Cerebellar nuclear complex (tissue), 1 donor: ENCODE results near the gene ZNF100.
"Not testable (repeated sequence)": the region's sequence is repeated elsewhere in the genome, so short reads cannot be mapped to it uniquely, and the experiment has no call there.

Source experiments
- DNase-seq, 2 experiments: peaks; one replicate each; lab custom pipeline; 2025; lab: John Stamatoyannopoulos, UW

ZNF100 gene

DNA sequence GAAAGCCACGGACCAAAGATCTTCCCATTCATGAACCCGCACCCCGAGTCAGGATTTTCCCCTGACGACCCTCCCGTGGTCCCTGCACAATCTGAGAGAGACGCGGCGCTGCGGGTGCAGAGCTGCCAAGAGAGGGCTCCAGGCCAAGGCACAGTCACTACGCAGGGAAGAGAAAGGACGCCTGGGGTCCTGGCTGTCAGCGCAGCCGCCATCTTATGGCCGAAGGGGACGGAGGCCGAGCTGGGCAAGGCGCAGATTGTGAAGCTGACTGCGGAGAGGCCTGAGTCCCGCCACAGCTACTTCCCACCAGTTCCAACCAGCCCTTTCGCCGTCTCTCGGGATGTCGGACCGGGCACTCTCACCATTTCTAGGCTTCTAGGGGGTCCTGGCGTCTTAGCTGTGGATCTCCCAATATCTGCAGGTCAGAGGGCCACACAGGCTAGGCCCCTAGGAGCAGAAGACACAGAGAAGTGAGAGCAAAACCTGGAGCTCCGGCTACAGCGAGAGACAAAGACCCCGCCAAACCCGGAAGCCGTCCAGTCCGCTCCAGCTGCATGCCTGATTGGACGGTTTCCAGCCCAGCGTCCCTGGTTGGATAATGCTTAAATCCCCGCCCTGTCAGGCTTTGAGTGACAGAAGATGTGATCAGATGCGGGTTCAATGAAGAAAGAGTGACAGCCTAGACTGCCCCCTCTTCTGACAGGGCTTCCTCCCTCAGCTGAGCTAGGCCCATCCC lies at the start of gene ZNF100:
Gene ZNF100 (minus strand): TSS at position 515 of the 736 bp plus-strand sequence. CDS start 150 bp downstream, at position 365.
- peak in 1 of 2 experiments; percentile 24 for DNase-seq

DNA sequence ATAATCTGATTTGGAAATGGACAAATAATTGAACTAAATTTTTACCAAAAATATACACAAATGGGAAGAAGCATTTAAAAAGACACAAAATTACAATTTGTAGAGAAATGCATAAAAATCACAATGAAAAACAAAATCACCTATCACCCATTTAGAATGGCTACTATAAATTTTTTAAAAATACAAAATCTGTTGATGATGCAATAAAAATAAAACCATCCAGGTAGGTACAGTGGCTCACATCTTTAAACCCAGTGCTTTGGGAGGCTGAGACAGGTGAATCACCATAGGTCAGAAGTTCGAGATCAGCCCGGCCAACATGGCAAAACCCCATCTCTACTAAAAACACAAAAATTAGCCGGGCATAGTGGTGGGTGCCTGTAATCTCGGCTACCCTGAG lies 45.1 kb upstream of the ZNF100 start:
- DNase-seq: no peak

DNA sequence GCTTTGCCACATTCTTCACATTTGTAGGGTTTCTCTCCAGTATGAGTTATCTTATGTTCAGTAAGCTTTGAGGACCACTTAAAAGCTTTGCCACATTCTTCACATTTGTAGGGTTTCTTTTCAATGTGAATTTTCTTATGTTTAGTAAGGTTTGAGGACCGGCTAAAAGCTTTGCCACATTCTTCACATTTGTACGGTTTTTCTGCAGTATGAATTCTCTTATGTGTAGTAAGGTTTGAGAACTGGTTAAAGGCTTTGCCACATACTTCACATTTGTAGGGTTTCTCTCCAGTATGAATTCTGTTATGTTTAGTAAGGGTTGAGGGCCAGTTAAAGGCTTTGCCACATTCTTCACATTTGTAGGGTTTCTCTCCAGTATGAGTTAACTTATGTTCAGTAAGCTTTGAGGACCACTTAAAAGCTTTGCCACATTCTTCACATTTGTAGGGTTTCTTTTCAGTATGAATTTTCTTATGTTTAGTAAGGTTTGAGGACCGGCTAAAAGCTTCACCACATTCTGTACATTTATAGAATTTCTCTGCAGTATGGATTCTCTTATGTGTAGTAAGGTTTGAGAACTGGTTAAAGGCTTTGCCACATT lies 41.1 kb upstream of the ZNF100 start:
- not testable (repeated sequence) for DNase-seq

DNA sequence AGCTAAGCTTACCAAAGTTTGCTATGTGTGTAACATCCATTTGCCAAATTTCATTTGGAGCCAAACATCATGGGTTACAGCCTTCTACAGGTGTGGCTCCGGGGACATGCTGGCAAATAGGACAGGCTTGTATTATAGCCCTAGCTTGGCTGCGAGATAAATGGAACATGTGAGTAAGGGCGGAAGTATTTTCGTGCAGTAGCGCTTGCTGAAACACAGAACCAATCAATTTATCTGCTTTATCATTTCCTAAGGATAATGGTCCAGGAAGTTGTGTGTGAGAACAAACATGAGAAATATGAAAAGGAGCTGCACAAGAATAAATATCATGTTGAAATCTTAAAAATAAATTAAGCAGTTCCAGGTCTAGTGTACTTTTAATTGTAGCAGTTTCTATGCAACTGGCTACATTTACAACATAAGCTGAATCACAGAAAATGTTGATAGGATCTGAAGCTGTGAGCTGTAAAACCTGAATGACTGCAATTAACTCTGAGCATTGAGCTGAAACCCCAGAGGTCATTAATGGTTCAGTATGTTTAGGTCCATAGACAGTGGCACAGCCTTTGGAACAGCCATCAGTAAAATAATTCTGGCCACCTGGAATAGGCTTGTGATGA lies 22.2 kb upstream of the ZNF100 start:
- DNase-seq: no peak

DNA sequence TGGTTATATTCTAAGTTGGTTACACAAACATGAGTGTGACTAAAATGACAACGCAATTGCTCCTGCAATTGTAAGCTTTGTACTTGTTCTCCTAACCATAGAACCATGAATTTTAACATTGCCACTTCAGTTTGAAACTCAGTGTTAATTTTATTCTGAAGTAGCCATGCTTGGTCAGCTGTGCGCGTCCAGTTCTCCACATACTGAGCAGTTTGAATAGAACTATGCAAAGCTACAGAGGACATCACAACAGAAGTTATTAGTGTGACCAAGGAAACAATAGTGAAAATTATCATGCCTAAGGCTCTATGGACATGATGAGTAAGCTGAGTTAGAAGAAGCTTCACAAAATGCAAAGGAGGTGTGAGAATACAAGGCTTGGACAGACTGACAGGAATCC lies 19.6 kb upstream of the ZNF100 start:
- DNase-seq: no peak

DNA sequence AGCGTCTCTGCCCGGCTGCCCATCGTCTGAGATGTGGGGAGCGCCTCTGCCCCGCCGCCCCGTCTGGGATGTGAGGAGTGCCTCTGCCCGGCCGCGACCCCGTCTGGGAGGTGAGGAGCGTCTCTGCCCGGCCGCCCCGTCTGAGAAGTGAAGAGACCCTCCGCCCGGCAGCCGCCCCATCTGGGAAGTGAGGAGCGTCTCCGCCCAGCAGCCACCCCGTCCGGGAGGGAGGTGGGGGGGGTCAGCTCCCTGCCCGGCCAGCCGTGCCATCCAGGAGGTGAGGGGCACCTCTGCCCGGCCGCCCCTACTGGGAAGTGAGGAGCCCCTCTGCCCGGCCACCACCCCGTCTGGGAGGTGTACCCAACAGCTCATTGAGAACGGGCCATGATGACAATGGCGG lies 8.4 kb upstream of the ZNF100 start:
- DNase-seq: not testable (repeated sequence)

DNA sequence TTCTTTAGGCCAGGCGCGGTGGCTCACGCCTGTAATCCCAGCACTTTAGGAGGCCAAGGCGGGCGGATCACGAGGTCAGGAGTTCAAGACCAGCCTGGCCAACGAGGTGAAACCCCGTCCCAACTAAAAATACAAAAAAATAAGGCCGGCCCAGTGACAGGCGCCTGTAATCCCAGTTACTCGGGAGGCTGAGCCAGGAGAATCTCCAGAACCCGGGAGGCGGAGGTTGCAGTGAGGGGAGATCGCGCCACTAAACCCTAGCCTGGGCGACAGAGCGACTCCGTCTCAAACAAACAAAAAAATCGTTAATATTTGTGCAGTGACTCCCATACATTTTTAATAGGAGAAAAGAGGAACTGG lies 694 bp downstream of the ZNF100 start:
- not testable (repeated sequence) for DNase-seq

DNA sequence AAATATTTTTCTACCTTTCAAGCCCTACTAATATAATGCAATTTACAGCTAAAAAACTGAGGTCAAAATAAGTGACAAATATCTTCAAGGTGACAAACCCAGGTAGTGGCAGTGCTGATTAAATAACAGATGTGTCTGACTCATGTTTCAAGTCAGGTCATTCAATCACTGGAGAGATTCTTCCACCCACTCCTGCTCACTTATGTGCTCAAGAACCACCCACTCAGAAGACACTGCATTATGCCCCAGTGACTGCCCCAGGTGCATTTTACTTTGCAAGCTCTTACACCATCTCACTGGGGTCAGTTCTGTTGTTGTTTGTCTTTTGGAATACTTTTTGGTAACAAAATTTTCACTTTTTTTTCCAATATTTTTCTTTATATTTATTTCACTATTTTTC lies 2.2 kb downstream of the ZNF100 start:
- DNase-seq: no peak

DNA sequence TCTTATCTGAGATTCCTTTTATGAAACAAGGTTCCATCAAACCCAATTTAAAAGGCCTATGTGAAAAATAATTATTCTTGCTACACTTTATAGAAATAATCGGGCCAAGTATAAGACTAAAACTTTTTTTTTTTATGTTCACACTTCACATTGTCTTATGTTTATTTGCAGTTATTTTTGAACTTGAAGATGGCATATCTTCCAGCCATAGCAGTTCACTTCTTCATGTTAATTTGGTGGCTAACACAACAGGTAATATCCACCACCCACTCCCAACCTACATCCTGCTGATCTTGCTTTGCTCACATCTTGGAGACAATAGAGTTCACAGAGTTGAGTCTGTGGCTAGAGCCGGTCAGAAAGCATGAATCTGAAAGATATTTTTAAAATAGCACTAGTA lies 5.8 kb downstream of the ZNF100 start:
- DNase-seq: not testable (repeated sequence)

DNA sequence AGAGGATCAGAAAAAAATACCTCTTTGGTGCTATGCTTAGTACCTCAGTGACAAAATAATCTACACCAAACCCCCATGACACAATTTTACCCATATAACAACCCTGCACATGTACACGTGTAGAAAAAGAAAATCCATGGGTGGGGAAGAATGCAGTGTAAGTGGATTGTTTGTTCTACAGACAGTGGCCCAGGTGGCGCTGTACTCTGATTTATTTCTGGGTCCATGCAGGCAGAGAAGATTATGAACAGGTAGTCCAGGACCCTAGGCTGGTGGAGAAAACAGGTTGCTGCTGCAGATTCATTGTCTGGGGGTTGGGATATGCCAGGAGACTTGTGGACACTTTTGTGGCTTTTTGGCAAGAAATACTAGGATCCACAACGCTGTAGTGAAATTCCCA lies 9.1 kb downstream of the ZNF100 start:
- DNase-seq: no peak

DNA sequence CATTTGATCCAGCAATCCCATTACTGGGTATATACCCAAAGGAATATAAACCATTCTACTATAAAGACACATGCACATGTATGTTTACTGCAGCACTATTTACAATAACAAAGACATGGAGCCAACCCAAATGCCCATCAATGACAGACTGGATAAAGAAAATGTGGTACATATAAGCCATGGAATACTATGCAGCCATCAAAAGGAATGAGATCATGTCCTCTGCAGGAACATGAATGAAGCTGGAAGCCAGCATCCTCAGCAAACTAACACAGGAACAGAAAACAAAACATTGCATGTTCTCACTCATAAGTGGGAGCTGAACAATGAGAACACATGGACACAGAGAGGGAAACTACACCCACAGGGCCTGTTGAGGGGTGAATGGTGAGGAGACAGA lies 11.8 kb downstream of the ZNF100 start:
- not testable (repeated sequence) for DNase-seq

DNA sequence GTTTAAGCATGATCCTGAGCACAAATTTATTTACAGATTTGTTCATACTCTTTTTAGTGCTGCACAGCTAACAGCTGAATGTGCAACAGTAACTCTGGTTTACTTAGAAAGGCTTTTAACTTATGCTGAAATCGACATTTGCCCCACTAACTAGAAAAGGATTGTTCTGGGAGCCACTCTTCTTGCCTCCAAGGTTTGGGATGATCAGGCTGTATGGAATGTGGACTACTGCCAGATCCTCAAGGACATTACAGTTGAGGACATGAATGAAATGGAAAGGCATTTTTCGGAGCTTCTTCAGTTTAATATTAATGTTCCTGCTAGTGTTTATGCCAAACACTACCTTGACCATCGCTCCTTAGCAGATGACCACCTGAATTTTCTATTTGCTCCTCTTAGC lies 16.0 kb downstream of the ZNF100 start:
- DNase-seq: no peak

DNA sequence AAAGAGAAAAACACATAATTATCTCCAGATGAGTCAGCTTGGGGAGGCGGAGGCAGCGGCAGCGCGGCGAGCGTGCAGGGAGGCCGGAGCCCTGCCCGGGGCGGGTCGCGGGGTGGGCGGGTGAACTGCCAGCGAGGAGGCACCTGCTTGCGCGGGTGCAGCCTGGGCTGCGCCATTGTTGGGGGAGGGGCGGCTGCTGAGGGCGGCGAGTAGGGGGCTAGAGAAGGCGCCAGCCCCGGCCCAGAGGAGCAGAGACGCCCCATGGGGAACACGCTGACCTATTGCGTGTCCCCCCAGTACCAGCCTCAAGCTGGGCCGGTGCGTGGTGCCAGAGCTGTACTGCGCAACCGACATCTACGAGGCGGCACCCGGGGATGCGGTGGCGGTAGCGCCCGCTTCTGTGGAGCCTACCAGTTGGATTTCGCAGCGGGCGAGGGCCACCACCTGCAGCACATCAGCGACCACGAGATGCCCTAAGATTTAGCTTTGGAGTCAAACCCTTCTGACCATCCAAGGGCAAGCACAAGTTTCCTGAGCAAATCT lies 16.7 kb downstream of the ZNF100 start:
- no peak for DNase-seq

DNA sequence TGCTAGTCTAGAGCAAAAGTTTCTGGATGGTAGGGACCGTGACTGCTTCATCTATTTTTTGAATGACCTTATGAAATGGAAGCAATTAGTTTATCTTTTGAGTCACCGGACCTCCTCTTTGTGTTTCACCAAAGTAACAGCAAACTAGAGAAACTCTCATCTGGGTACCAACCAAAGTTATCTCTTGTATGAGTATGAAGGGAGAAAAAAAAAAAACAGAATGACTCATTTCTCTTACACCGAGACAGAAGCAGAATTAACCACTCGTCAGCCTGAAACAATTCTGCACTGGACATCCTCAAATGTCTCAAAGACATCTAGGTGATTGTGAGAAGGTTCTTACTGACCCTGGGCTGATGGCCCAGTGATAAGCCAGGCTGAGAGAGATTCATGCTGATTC lies 18.3 kb downstream of the ZNF100 start:
- no peak for DNase-seq

DNA sequence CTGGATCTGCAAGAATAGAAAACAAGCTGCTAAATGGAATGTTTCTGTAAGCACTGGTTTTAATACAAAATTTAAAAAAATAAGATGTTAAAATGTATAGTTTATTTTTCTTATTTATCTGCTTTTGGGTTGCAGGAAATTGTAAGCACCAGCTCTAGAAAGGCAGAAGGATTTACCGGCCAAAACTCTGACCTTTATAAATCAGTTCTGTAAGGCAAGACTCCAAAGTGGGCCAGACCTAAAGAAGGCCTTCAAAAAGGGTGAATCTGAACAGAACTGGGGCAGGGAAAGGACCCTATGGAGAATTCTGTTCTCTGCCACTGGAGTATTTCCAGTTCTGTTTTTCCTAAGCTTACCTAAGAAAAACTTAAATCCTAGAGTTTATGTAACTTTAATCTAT lies 19.3 kb downstream of the ZNF100 start:
- DNase-seq: no peak

DNA sequence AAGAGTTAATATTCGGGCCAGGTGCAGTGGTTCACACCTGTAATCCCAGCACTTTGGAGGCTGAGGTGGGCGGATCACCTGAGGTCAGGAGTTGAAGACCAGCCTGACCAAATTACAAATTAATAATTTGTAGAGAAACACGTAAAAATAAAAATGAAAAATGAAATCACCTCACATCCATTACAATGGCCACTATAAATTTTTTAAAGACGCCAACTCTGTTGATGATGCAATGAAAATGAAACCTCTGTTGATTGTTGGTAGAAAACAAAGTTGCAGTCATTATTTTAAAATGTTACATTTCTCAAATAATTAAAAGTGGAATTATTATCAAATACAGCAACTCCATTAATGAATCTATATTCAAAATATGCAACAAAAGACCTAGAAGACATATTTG lies 26.8 kb downstream of the ZNF100 start:
- no peak for DNase-seq

DNA sequence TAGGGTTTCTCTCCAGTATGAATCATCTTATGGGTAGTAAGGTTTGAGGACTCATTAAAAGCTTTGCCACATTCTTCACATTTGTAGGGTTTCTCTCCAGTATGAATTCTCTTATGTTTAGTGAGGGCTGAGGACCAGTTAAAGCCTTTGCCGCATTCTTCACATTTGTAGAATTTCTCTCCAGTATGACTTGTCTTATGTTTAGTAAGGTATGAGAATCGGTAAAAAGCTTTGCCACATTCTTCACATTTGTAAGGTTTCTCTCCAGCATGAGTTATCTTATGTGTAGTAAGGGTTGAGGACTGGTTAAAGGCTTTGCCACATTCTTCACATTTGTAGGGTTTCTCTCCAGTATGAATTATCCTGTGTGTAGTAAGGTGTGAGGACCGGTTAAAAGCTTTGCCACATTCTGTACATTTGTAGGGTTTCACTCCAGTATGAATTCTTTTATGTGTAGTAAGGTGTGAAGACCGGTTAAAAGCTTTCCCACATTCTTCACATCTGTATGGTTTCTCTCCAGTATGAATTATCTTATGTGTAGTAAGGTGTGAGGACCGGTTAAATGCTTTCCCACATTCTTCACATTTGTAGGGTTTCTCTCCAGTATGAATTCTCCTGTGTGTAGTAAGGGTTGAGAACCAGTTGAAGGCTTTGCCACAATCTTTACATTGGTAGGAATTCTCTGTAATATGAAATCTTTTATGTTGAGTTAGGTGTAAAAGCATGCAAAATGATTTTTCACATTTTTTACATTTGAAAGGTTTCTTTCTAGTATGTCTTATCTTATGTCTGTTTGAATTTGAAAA lies 40.2 kb downstream of the ZNF100 start:
- DNase-seq: not testable (repeated sequence)

DNA sequence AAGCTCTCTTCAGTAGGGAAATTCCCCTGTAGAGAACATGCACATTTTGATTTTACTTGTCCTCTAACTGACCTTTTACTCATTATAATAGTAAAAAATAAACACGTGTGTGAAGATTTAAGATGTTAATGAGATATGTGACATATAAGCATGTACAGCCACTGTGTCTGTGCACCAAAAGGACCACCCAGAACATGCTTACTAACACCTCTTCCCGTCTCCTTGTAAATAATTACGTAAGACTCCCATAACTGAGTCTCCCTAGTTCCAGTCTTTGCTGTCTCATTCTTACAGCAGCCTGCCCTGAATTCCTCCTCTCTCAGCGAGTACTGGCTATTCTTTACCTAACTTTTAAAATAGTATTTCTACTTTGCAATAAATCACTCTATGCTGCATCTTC lies 53.6 kb downstream of the ZNF100 start:
- DNase-seq: no peak

DNA sequence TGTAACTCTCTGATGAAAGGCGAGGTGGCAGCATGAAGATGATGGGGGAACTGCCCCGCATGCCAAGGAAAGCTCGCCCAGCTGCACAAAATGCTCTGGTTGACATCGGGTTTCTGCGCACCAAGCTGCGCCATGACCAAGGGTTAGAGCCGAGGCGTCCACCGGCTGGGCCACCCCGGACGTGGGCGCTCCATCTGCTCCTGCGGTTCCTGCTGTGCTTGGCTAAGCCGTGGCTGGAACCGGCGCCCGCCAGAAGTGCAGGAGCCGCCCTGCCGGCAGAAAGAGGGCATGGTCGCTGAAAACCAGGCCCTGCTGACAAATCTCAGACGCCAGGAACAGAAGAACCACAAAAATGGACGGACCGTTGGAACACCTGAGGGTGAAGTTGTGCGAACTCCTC lies 57.9 kb downstream of the ZNF100 start:
- no peak for DNase-seq

DNA sequence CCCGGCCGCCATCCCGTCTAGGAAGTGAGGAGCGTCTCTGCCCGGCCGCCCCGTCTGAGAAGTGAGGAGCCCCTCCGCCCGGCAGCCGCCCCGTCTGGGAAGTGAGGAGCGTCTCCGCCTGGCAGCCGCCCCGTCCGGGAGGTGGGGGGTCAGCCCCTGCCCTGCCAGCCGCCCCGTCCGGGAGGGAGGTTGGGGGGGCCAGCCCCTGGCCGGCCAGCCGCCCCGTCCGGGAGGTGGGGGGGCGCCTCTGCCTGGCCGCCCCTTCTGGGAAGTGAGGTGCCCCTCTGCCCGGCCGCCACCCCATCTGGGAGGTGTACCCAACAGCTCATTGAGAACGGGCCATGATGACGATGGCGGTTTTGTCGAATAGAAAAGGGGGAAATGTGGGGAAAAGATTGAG lies 59.5 kb downstream of the ZNF100 start:
- not testable (repeated sequence) for DNase-seq

DNA sequence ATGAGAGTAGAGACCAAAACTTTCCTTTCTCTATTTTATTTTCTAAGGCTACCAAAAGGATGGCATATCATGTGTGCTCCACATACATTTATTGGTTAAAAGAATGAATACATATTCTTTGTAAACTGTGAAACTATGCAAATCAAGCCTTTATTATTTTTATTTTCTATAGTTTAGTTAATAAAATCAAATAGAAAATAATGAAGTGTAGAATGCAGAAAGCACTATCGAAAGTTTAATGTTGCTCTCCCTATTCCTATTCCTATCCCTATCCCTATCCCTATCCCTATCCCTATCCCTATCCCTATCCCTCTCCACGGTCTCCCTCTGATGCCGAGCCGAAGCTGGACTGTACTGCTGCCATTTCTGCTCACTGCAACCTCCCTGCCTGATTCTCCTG lies 60.3 kb downstream of the ZNF100 start:
- no peak for DNase-seq

DNA sequence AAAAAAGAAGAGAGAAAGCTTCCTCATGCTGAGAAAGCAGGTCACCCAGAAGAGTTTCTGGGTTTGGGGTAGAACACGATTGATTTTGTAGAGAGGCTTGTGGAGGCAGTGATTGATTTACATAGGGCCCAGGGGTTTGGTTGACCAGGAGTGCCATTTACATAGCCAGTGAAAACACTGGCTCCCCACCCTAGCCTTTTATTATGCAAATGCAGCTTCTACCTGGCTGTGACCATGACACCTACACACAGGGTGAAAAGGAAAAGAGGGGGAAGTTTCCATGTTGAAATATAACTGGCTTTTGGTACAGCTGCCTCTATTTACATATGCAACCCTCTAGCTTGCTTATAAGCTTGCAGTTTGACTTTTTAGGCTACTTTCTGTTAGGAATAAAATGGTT lies 62.0 kb downstream of the ZNF100 start:
- DNase-seq: no peak
